Stimulated activated CD8-positive, alpha-beta memory T cell treated with anti-CD3 and anti-CD28 coated beads, Interleukin-7, amount 100 ng/mL, for 4 hours (primary cell): ENCODE measurements around the gene TMEM200C.
A peak's percentile ranks its signal among the peaks of the same experiment; 100 is the strongest.
"Not testable (repeated sequence)": the region's sequence is repeated elsewhere in the genome, so short reads cannot be mapped to it uniquely, and the experiment has no call there.

Source experiments
- DNase-seq, 2 donors: peaks; one replicate each; pipeline ENCODE4 v3.0.0-alpha.2; 2020; ENCODE audit warnings: low read depth in 2 of 2

Gene TMEM200C

GRCh38 chr18:5891854-5892215 lies 3.5 kb downstream of the TMEM200C start:
- no peak for DNase-seq

GRCh38 chr18:5891184-5891853 lies 4.0 kb downstream of the TMEM200C start:
- DNase-seq, result no peak

GRCh38 chr18:5890331-5891183 lies 4.8 kb downstream of the TMEM200C start:
- no peak for DNase-seq

GRCh38 chr18:5885361-5885760 lies 10.0 kb downstream of the TMEM200C start:
- DNase-seq, result no peak

GRCh38 chr18:5884375-5884774 lies 10.9 kb downstream of the TMEM200C start:
- DNase-seq, result no peak

- no peak for DNase-seq
Observed at GRCh38 chr18:5879479-5879882, 15.8 kb downstream of the TMEM200C start.

- DNase-seq, result no peak
Observed at GRCh38 chr18:5876891-5877290, 18.4 kb downstream of the TMEM200C start.

- DNase-seq, result no peak
Observed at GRCh38 chr18:5874336-5874735, 21.0 kb downstream of the TMEM200C start.

GRCh38 chr18:5872886-5873285 lies 22.4 kb downstream of the TMEM200C start:
- DNase-seq, result no peak

GRCh38 chr18:5871426-5871825 lies 23.9 kb downstream of the TMEM200C start:
- DNase-seq, result no peak

- DNase-seq, result peak in 1 of 2 donors; percentile 5
Observed at GRCh38 chr18:5868218-5868854, 27.0 kb downstream of the TMEM200C start.

- no peak for DNase-seq
Observed at GRCh38 chr18:5865521-5865920, 29.8 kb downstream of the TMEM200C start.

GRCh38 chr18:5862127-5862526 lies 33.2 kb downstream of the TMEM200C start:
- not testable (repeated sequence) for DNase-seq

- no peak for DNase-seq
Observed at GRCh38 chr18:5857180-5857579, 38.1 kb downstream of the TMEM200C start.

GRCh38 chr18:5853253-5853652 lies 42.1 kb downstream of the TMEM200C start:
- no peak for DNase-seq

GRCh38 chr18:5851998-5852397 lies 43.3 kb downstream of the TMEM200C start:
- no peak for DNase-seq

- DNase-seq, result no peak
Observed at GRCh38 chr18:5842653-5843052, 52.7 kb downstream of the TMEM200C start.

GRCh38 chr18:5841518-5841917 lies 53.8 kb downstream of the TMEM200C start:
- DNase-seq, result no peak

- DNase-seq, result no peak
Observed at GRCh38 chr18:5840547-5840946, 54.8 kb downstream of the TMEM200C start.

GRCh38 chr18:5840025-5840424 lies 55.3 kb downstream of the TMEM200C start:
- no peak for DNase-seq

- DNase-seq, result no peak
Observed at GRCh38 chr18:5839102-5839501, 56.2 kb downstream of the TMEM200C start.
